Fibroblast of lung (primary cell): ENCODE measurements around the gene GPAM. TPM values are rescaled to one million over a fixed set of nuclear protein-coding genes. Genes with fewer than 3 reads are reported as not detected.

ENCODE experiments used
- DNase-seq, 2 donors: peaks; one replicate each; pipeline versions ENCODE4 v3.0.0 to v3.0.0-alpha.2; 2010; ENCODE audit warnings: low read depth in 2 of 2
- H2AFZ ChIP-seq: 2 replicates; pipeline ENCODE4 v1.5.1; 2012; ENCODE audit warnings: low read length, control low read depth, inconsistent platforms
- H3K27ac ChIP-seq: 2 replicates; pipeline ENCODE4 v1.5.1; 2011; ENCODE audit warnings: low read length, control low read depth; ENCODE audit not compliant: insufficient read depth
- H3K27me3 ChIP-seq: 2 replicates; pipeline ENCODE4 v1.5.1; 2011; ENCODE audit warnings: mild to moderate bottlenecking, low read length; ENCODE audit not compliant: control insufficient read depth, insufficient read depth
- H3K36me3 ChIP-seq: 2 replicates; pipeline ENCODE4 v1.5.1; 2011; ENCODE audit warnings: low read length; ENCODE audit not compliant: control insufficient read depth, insufficient read depth
- H3K4me1 ChIP-seq: 2 replicates; pipeline ENCODE4 v1.5.1; 2011; ENCODE audit warnings: low read length; ENCODE audit not compliant: control insufficient read depth, insufficient read depth; ENCODE audit errors: extremely low read depth
- H3K4me2 ChIP-seq: 2 replicates; pipeline ENCODE4 v1.5.1; 2011; ENCODE audit warnings: low read length, control low read depth; ENCODE audit not compliant: insufficient read depth; ENCODE audit errors: extremely low read depth
- H3K4me3 ChIP-seq, 4 experiments: fragments of 200-600 bp in 1 of 4; sonication (generic) in 1 of 4; replicated peaks in 1 of 4; 2 replicates each; pipeline ENCODE4 v1.5.1; 2011 to 2016; ENCODE audit warnings: low read length in 4 of 4, low read depth in 3 of 4, mild to moderate bottlenecking in 3 of 4, control low read depth in 2 of 4, inconsistent platforms in 1 of 4, mixed read lengths in 1 of 4; ENCODE audit not compliant: insufficient read depth in 1 of 4; ENCODE audit errors: control extremely low read depth in 1 of 4
- H3K79me2 ChIP-seq: 2 replicates; pipeline ENCODE4 v1.5.1; 2012; ENCODE audit warnings: mild to moderate bottlenecking, low read length, inconsistent platforms; ENCODE audit not compliant: control insufficient read depth, insufficient read depth
- H3K9ac ChIP-seq: 2 replicates; pipeline ENCODE4 v1.5.1; 2011; ENCODE audit warnings: mild to moderate bottlenecking, low read length, control low read depth; ENCODE audit not compliant: insufficient read depth
- H3K9me3 ChIP-seq: 2 replicates; pipeline ENCODE4 v1.5.1; 2012; ENCODE audit warnings: low read depth, low read length; ENCODE audit not compliant: control insufficient read depth, insufficient read depth
- H4K20me1 ChIP-seq: 2 replicates; pipeline ENCODE4 v1.5.1; 2011; ENCODE audit warnings: low read length; ENCODE audit not compliant: control insufficient read depth, insufficient read depth; ENCODE audit errors: extremely low read depth
- EZH2 ChIP-seq: IDR thresholded peaks from 2 replicates; pipeline ENCODE4 v1.5.1; 2012; ENCODE audit warnings: low read length, control low read depth, mild to moderate bottlenecking; ENCODE audit errors: missing control alignments
- polyA plus RNA-seq, 2 donors: library from polyadenylated mRNA; depleted of rRNA in 1 of 2; stranded (reverse) in 1 of 2; unstranded in 1 of 2; fragments of >200 nt; gene quantifications; 2 replicates each; pipeline ENCODE4 v1.2.1, GENCODE V29; 2011 to 2012; ENCODE audit warnings: missing spikeins in 1 of 2
- total RNA-seq: library from RNA; depleted of rRNA; stranded (reverse); fragments of >200 nt; gene quantifications from 2 replicates; pipeline ENCODE4 v1.2.1, GENCODE V29; 2014
- TF ChIP-seq, protein P1 (sequence below), 2 donors: IDR thresholded peaks in 1 of 2; conservative IDR thresholded peaks in 1 of 2; 1 replicate in 1 of 2; 2 replicates in 1 of 2; pipeline ENCODE4 v1.5.1; 2011 to 2012; ENCODE audit warnings: low read length in 2 of 2, control low read depth in 1 of 2, inconsistent platforms in 1 of 2, low read depth in 1 of 2, mild to moderate bottlenecking in 1 of 2

Gene GPAM
- total and polyA plus RNA-seq, 2 donors (not counting 1 experiment from before 2014, with no cell fraction given): 10.1 to 17.0 TPM

DNA sequence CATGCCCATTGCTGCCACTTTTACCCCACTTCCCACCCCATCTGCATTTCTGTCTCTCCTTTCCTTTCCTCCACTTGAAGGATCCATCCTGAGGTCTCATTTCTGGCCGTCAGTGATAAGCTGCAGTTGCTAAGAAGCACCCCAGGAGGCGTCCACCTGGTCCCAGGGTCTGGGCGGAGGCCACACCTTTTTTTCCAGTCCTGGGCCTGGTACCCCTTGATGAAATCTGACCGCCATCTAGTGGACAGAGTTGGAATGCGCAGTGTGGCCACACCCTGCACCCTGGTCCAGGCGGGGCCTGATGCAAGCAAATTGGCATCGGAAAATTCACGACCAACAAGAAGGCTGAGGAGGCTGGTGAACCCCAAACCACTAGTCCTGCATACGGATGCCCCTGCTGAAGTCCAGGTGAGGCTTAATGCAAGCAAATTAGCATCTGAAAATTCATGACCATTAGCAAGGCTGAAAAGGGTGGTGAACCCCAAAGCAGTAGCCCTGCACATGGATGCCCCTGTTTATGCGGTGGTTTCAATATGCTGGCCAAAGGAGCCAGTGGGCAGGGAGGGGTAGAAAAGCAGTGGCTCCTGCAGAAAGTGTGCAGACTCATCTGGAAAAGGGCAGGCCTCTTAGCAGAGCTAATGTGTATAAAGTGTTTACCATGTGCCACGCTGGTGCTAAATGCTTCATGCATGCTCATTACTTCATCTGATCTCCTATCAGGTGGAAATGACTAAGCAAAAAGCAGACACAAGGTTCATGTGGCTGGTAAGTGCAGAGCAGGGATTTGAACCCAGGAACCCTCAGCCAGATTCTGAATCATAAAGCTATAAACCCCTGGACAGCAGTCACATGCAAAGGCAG, 43.2 kb downstream of the GPAM start:
- TF ChIP-seq, protein P1, sequence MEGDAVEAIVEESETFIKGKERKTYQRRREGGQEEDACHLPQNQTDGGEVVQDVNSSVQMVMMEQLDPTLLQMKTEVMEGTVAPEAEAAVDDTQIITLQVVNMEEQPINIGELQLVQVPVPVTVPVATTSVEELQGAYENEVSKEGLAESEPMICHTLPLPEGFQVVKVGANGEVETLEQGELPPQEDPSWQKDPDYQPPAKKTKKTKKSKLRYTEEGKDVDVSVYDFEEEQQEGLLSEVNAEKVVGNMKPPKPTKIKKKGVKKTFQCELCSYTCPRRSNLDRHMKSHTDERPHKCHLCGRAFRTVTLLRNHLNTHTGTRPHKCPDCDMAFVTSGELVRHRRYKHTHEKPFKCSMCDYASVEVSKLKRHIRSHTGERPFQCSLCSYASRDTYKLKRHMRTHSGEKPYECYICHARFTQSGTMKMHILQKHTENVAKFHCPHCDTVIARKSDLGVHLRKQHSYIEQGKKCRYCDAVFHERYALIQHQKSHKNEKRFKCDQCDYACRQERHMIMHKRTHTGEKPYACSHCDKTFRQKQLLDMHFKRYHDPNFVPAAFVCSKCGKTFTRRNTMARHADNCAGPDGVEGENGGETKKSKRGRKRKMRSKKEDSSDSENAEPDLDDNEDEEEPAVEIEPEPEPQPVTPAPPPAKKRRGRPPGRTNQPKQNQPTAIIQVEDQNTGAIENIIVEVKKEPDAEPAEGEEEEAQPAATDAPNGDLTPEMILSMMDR (conservative IDR thresholded peaks at IDR 0.05 in 1 of 2, IDR thresholded peaks at IDR 0.05 in 1 of 2; ENCODE audit: low read depth in 1 of 2, low read length in 2 of 2): peak; percentile 83 to 93
- TF ChIP-seq EZH2: no peak

DNA sequence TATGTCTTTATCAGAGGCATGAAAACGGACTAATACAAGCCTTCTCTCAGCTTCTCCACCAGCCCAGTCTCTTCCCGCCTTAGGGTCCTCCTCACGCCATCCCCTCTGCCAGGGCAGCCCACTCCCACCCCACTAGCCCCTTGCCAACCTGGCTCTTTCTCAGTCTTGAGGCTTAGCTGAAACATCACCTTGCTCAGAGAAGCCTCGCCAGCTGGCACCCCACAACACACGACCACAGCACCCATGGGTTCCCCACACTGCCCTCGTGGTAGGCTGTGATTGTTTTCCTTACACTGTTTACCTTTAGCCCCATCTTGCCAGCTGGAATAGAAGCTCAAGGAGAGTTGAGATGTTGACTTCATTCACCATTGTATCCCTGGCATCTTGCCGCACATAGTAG, 44.4 kb downstream of the GPAM start:
- Histone ChIP-seq H2AFZ (no peak overlapping the region), H3K4me1 (no peaks in the 10 kb centered on the region), H3K4me2 (no peak overlapping the region), H3K27me3 (no peaks in the 10 kb centered on the region), H3K79me2 (no peaks in the 10 kb centered on the region), H3K4me3 (no peak overlapping the region), H3K9ac (no peak overlapping the region), H4K20me1 (no peaks in the 10 kb centered on the region), H3K9me3 (no peaks in the 10 kb centered on the region), H3K27ac (no peak overlapping the region), H3K36me3 (no peaks in the 10 kb centered on the region)
- TF ChIP-seq, protein P1 (conservative IDR thresholded peaks at IDR 0.05 in 1 of 2, IDR thresholded peaks at IDR 0.05 in 1 of 2; ENCODE audit: low read depth in 1 of 2, low read length in 2 of 2): no peak
- no peak for TF ChIP-seq EZH2
- no peak for DNase-seq

More for the DNA sequence above, 43.2 kb downstream of the GPAM start:
- Histone ChIP-seq H3K79me2 (no peaks in the 10 kb centered on the region), H3K9ac (no peak overlapping the region), H2AFZ (no peak overlapping the region), H3K9me3 (no peaks in the 10 kb centered on the region), H3K27ac (no peak overlapping the region), H3K4me3 (no peak overlapping the region), H3K36me3 (no peaks in the 10 kb centered on the region), H3K4me2 (no peak overlapping the region), H3K4me1 (no peaks in the 10 kb centered on the region), H4K20me1 (no peaks in the 10 kb centered on the region), H3K27me3 (no peaks in the 10 kb centered on the region)
- DNase-seq: peak; percentile 52 to 63

DNA sequence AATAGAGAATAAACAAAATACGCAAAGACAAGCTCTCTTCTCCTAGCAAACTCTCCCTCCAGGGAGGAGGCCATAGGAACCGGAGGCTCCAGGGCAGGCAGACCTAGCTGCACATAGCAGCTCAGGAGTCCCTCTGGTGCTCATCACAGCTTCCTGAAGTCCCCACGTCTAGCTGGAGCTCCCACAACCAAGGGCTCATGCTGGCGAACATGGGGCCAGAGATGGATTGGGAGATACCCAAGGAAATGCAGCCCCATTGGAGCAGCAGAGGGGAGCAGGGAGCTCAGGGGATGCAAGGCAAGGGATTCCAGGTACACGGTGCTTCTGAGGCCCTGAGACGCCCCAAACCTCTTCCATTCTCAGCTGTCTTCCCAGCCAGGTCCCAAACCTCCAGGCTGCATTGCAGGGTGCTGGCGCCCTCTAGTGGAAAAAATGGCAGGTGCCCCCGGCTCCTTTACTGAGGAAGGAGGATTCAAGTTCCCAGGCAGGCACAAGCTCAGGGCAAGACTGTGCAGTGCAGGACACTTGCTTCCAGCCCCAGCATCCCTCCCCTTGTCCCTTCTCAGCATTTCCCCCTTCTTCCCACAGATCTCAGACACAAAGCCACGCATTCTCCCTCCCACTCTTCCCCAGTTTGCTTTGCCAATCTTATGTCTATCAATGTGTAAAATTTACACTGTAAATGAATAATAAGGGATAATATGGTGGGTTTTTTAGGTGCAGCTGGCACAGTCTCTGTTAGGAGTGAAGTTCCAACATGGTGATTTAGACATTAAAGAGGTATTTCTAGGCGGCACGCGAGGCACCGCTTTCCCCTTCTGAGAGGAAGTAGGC, 46.2 kb downstream of the GPAM start:
- Histone ChIP-seq H3K27me3 (no peaks in the 10 kb centered on the region), H3K9me3 (no peaks in the 10 kb centered on the region), H3K79me2 (no peaks in the 10 kb centered on the region), H3K27ac (no peak overlapping the region), H3K9ac (no peak overlapping the region), H3K36me3 (no peaks in the 10 kb centered on the region), H3K4me2 (no peak overlapping the region), H3K4me1 (no peaks in the 10 kb centered on the region), H3K4me3 (no peak overlapping the region), H2AFZ (no peak overlapping the region), H4K20me1 (no peaks in the 10 kb centered on the region)
- DNase-seq: peak; percentile 31 to 55
- TF ChIP-seq, protein P1 (conservative IDR thresholded peaks at IDR 0.05 in 1 of 2, IDR thresholded peaks at IDR 0.05 in 1 of 2; ENCODE audit: low read depth in 1 of 2, low read length in 2 of 2): peak; percentile 83 to 94
- no peak for TF ChIP-seq EZH2
